Measurements from ENCODE around the gene C18orf54. TPM values are rescaled to one million over a fixed set of nuclear protein-coding genes. Genes with fewer than 3 reads are reported as not detected.
"Not testable (repeated sequence)": the region's sequence is repeated elsewhere in the genome, so short reads cannot be mapped to it uniquely, and the experiment has no call there.

Gene C18orf54
- total RNA-seq, 1 donor from 2014 or later, result 1.8 TPM

DNA sequence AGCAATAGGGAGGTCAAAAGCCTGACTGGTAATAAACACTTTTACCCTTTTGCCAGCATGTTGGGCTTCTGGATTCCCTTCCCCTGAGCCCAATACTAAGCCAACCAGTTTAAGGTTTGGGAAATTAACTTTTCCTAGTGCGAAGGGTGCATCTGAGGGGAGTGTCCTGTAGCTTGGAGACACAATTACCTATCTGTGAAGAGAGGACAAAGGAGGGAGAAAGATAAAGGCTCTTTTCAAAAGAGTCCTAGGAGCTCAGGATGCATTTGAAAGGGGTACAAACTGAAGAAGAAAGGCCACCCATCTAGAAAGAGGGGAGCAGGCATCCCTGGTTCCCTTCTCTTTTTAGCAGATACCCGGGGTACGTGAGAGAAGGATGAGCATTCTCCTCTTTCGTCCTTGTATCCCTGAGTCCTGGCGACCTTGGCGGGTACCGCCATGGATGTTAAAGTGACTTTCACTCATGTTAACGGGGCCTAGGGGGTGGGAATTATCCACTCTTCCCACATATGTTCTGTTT, 25.1 kb downstream of the C18orf54 start:
- ATAC-seq (no peak), DNase-seq (ENCODE audit: missing footprints) (no peak)
- intact Hi-C loops (cut with DNase I), result no loop called here

DNA sequence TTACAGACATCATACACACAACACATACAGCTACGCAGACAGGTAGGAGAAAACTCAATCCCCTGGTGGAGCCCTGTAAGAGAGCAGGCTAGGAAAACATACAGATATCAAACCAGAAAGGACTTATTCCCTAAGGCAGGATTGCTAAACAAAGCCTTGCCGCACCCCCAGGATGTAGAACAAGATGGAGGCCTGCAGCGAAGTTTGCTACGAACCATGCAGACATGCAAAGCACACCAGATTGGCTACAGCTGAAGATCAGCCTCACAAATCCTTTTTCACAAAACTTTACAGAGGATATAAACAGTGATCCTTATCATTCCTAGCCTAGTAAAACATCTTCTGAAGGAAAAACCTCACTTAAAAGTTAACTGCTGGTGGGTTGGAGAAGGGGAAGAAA, 28.3 kb downstream of the C18orf54 start:
- intact Hi-C loops (cut with DNase I), result no loop called here
- DNase-seq (ENCODE audit: missing footprints) (no peak), ATAC-seq (no peak)

DNA sequence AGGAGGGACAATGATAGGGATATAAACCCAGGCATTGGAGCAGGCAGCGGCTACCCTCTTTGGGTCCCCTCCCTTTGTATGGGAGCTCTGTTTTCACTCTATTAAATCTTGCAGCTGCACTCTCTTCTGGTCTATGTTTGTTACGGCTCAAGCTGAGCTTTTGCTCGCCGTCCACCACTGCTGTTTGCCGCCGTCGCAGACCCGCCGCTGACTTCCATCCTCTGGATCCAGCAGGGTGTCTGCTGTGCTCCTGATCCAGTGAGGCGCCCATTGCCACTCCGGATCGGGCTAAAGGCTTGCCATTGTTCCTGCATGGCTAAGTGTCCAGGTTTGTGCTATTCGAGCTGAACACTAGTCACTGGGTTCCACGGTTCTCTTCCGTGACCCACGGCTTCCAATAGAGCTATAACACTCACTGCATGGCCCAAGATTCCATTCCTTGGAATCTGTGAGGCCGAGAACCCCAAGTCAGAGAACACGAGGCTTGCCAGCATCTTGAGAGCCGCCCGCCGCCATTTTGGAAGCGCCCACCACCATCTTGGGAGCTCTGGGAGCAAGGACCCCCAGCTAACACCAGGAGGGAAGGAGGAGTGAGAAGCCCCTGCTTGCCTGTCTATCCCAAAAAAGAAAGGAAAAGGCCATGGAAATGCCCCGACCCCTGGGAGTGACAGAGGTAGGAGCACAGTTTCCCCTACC, 29.2 kb downstream of the C18orf54 start:
- ATAC-seq; intact Hi-C loops (cut with DNase I); DNase-seq (ENCODE audit: missing footprints): not testable (repeated sequence)

DNA sequence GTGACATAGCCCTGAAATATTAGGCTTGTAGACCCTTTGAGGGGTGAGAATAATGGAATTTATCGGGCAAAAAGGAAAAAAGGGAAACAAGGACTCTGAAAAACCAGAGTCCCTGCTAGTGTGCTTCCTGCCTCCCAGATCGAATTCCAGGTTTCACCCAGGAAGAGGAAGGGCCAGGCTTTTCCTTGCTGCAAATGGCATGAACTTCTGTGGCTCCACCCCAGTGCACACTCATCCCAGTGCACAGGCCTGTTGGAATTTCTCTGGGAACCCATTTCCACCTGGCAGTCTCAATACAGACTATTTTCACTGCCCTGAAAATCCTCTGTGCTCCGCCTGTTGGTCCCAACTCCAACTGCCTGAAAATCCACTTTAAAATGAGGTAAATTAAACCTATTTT, 29.9 kb downstream of the C18orf54 start:
- ATAC-seq, result no peak

DNA sequence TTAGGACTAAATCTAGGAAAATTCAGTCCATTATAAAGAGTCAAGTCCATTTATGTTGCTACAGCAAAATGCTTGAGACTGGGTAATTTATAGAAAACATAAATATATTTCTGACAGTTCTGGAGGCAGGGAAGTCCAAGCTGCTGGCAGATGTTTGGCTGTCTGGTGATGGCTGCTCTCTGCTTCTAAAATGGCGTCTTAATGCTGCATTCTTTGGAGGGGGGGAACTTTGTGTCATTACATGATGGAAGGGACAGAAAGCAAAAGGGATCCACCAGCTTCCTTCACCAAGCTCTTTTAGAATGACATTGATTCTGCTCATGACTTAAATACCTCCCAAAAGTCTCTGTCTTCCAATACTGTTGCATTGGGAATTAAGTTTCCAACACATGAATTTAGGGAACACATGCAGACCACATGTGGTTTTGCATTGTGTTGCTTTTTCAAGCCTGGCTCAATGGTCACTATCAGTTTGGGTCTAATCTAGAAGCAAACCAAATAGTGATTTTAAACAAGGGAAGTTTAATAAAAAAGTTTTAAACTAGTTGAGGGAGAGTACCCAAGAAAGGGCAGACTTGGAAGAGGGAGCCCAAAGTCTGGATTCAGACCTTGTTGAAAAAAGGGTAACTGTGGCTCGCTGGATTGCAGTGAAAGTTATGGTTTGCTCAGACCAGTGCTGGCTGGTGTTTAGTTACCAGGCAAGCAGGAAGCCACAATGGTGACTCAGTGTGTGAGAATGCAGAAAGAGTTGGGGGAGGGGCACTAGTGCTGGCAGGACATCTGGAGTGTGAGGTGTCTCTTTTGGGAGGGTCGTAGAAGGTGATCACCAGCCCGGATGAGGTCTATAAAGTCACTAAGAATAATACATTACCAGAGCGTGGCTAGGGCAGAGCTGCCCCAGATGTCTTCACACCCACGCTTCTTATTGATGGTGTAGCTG, 30.8 kb downstream of the C18orf54 start:
- ATAC-seq (no peak), DNase-seq (ENCODE audit: missing footprints) (no peak)
- intact Hi-C loops (cut with DNase I), result no loop called here

More for the DNA sequence above, 29.9 kb downstream of the C18orf54 start:
- no peak for DNase-seq (ENCODE audit: missing footprints)
- intact Hi-C loops (cut with DNase I), result no loop called here

DNA sequence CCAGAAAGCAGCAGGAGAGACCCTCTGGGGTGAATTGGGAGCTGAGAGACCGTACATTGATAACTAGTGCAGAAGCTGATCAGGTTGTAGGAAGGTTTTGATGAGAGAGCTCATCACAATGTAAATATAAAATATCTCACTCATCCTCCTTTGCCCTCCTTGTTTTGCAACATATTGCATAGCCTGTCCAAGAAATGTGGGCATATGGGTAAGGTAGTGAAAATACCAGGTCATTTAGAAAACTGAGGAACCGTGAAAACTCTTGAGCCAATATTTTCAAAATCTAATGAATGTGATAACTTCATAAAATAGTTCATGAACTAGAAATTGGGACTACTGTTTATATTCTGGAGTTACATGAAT, 31.4 kb downstream of the C18orf54 start:
- intact Hi-C loops (cut with DNase I), result no loop called here
- ATAC-seq (no peak), DNase-seq (ENCODE audit: missing footprints) (no peak)

DNA sequence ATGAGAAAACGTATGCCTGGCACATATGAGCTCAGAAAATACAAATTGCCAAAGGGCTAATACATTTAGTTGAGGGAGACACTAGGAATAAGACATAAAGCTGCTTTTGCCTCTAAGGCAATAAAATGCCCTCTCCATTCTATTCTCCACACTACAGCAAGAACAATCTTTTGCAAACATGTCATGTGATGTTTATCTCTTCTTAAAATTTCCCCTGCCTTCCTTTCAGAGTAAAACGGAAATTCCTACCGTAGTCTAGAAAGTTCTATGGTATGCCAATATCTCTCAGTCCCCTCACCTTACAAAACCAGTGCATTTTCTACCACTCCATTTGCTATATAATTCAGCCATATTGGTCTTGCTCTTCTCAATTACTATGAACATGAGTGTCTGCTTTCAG, 33.1 kb downstream of the C18orf54 start:
- ATAC-seq (no peak), DNase-seq (ENCODE audit: missing footprints) (no peak)
- intact Hi-C loops (cut with DNase I), result no loop called here

DNA sequence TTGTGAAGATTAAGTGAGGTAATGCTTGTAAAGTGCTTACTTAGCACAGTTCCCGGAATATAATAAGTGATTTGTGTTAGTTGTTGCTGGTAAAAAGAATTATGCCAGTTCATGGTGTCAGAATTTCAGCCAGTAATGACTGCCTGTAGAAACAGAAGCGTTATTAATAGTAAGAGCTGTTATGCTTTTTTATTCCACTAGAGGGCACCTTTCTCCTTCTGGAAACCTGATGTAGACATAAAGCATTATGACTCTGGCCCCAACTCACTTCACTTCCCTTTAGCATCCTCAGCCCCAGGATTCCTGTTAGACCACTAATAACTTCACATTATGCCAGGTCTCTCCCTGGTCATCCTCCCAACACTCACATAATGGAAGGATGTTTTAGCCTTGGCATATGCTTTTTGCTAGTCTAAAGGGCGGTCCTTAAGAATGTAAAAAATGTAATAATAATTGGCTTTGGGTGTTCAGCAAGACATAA, 34.9 kb downstream of the C18orf54 start:
- intact Hi-C loops (cut with DNase I), result no loop called here
- DNase-seq (ENCODE audit: missing footprints), result no peak
- no peak for ATAC-seq

DNA sequence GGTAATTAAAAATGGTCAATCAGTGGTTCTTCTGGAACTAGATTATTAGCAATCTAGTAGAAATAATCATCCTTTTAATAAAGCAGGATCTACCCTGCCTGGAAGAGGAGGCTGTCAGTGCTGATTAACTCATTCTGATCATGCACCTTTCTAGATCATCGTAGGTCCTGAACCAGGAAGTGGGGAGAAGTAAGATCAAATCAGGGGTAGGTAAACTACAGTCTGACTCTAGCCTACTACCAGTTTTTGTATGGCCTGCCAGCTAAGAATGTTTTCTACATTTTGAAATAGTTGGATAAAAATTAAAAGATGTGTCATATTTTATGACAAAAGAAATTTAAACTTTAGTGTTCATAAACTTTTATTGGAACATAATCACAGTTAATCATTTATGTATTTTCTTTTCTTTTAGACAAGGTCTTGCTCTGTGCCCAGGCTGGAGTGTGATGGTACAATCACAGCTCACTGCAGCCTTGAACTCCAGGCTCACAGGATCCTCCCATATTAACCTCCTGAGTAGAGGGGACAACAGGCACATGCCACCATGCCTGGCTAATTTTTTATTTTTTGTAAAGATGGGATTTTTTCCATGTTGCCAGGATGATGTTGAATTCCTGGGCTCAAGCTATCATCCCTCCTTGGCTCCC, 36.1 kb downstream of the C18orf54 start:
- intact Hi-C loops (cut with DNase I), result no loop called here
- no peak for ATAC-seq
- DNase-seq (ENCODE audit: missing footprints), result no peak

DNA sequence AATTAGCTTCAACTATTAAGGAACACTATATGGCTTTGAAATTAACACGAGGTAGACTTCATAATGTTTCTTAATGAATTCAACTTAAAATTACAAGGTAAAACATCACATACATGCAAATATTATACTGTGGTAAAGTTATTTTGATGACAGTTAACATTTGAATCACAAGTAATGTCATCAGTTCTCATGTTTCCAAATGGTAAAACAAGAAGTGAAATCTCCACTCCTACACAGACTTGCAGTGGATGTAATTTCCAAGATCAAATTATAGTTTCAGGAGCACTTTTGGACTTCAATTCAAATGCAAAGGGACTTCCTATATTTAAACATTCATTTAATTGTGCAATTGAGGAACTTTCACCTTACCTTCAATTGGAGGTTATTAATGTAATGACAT, 39.1 kb downstream of the C18orf54 start:
- intact Hi-C loops (cut with DNase I), result no loop called here
- no peak for ATAC-seq

DNA sequence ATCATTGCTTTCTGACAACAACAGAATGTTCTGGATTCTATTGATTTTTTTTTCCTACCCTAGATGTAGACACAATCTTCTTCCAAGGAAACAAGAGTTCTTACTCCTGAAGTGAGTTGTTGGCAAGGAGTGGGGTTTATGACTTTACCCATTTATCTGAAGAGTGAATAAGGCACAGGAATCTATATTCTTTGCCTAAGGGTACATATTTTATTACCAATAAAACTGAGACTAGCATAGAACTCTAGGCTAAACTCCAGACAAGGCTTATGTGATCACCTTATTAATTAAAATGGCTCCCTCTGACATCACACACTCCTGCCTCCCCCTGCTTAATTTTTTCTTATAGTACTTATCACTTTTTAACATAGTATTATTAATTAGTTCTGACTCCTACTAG, 47.6 kb downstream of the C18orf54 start:
- DNase-seq (ENCODE audit: missing footprints) (no peak), ATAC-seq (no peak)
- intact Hi-C loops (cut with DNase I), result no loop called here

More for the DNA sequence above, 39.1 kb downstream of the C18orf54 start:
- no peak for DNase-seq (ENCODE audit: missing footprints)

DNA sequence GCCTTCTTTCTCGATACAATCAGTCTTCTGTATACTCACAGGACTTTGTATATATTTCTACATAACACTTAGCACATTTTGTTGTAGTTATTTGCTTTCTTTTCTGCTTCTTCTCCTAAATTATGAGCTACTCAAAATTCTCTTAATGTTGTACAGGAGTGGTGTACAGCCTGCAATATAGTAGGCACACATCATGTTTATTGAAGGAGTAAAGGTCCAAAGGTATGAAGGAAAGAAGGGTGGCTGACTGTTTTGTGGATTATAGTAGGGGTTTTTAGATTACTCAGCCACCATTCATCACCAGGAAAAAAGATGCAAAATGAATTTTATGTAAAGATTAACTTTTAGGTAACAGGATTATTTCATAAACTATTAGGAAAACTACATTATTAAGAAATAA, 54.1 kb downstream of the C18orf54 start:
- intact Hi-C loops (cut with DNase I), result no loop called here
- no peak for ATAC-seq
- DNase-seq (ENCODE audit: missing footprints), result no peak

DNA sequence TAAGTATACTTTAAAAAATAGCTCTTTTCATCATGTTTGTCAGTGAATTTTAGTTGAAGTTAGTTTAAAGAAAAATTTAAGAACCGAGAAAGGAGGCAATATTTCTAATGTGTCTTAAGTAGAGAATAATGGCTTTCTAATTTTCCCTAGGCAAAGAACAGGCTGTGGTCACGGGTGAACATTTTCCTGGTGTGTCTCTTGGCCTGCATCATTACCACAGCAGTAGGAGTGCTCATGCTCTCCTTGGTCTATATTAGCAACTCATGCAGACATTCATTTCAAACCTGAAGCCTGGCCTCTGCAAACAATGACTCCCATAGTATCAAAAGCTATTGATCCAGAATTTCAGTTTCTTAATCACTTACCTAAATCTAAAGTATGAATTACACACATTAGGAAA, 57.4 kb downstream of the C18orf54 start:
- ATAC-seq, result no peak
- no peak for DNase-seq (ENCODE audit: missing footprints)
- intact Hi-C loops (cut with DNase I), result no loop called here

DNA sequence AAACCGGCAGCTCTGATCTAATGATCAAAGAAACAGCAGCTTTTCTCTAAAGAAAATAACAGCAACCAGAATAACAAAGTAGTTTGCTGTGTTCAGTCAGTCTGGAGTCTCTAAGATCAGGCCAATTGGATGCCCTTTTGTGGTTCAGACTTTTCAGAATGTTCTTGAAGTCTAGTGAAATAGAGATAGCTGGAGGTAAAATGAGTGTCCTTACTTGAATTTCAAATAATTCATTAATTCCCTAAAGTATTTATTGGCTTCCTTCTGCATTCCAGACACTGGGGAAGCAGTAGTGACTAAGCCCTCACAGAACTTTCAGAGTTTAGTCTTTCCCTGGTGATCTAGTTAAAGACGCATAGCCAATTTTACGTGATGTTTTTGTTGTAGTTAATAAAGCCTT, 58.7 kb downstream of the C18orf54 start:
- intact Hi-C loops (cut with DNase I), result no loop called here
- ATAC-seq (no peak), DNase-seq (ENCODE audit: missing footprints) (no peak)

DNA sequence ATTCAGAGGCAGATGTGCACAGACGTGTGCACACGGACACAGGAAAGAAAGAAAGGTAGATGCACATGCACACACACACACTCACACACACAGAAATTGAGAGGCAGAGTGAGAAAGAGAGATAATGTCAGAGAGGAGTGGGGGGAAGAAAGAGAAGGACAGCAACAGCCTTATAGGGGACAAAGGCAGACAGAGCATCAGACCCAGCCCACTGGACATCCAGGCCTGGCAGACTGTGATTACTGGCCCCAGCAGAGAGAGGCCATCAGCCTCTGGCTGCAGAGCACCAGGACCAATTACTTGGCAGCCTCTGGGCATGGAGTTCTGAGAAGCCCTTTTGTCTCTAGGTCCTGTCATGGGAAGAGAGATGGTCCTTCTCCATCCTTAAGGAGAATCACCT, 66.1 kb downstream of the C18orf54 start:
- DNase-seq (ENCODE audit: missing footprints), result no peak
- ATAC-seq, result no peak
- intact Hi-C loops (cut with DNase I), result no loop called here

DNA sequence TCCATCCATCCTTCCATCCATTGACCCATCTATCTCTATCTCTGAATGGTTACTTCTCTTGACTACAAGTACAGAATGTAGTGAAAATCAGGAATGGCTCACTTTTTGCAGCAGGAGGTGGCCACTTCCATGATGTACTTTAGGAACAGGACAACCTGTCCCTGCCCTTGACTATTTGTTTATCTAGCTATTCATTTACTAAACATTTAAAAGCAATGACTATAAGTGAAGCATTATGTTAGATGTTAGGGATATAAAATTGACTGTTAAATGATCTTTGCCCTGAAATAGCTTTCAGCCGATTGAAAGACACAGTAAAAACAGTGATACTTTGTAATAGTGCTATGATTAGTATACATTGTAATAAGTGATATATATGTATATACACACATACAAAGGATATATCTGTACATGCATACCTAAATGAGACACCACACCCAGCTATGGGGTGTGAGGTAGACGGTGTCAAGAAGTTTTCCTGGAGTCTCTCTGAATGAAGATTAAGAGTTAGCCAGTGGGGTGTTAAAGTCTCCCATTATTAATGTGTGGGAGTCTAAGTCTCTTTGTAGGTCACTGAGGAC, 68.5 kb downstream of the C18orf54 start:
- DNase-seq (ENCODE audit: missing footprints) (no peak), ATAC-seq (no peak)
- intact Hi-C loops (cut with DNase I), result no loop called here
